Parathyroid adenoma (tissue), 2 donors: ENCODE measurements around the gene BFSP2.

ENCODE experiments used
- H2AFZ ChIP-seq: fragments of 300-600 bp; sonication (generic); one replicate; pipeline ENCODE4 v1.7.0; 2017; ENCODE audit warnings: antibody characterized with exemption, mild to moderate bottlenecking
- H3K27ac ChIP-seq: fragments of 300-600 bp; sonication (generic); one replicate; pipeline ENCODE4 v1.7.0; 2017
- H3K27me3 ChIP-seq: fragments of 300-600 bp; sonication (generic); one replicate; pipeline ENCODE4 v1.7.0; 2017; ENCODE audit warnings: low read length; ENCODE audit not compliant: control insufficient read depth, insufficient read depth
- H3K36me3 ChIP-seq: fragments of 300-600 bp; sonication (generic); one replicate; pipeline ENCODE4 v1.7.0; 2017; ENCODE audit warnings: low read length; ENCODE audit not compliant: control insufficient read depth, insufficient read depth
- H3K4me1 ChIP-seq: fragments of 300-600 bp; sonication (generic); one replicate; pipeline ENCODE4 v1.7.0; 2017; ENCODE audit warnings: control low read depth
- H3K4me2 ChIP-seq: fragments of 300-600 bp; sonication (generic); one replicate; pipeline ENCODE4 v1.7.0; 2017; ENCODE audit warnings: low read length
- H3K4me3 ChIP-seq: fragments of 300-600 bp; sonication (generic); one replicate; pipeline ENCODE4 v1.7.0; 2017; ENCODE audit warnings: low read depth, low read length
- H3K79me2 ChIP-seq: fragments of 300-600 bp; sonication (generic); one replicate; pipeline ENCODE4 v1.7.0; 2017; ENCODE audit warnings: control low read depth
- H3K9ac ChIP-seq: fragments of 300-600 bp; sonication (generic); one replicate; pipeline ENCODE4 v1.7.0; 2017; ENCODE audit warnings: mild to moderate bottlenecking
- H3K9me3 ChIP-seq: fragments of 300-600 bp; sonication (generic); one replicate; pipeline ENCODE4 v1.7.0; 2017; ENCODE audit warnings: low read length; ENCODE audit not compliant: control insufficient read depth
- TF ChIP-seq, protein P1 (sequence below): fragments of 300-600 bp; sonication (generic); IDR thresholded peaks from one replicate; pipeline ENCODE4 v1.7.0; 2017; ENCODE audit warnings: antibody characterized with exemption, mild to moderate bottlenecking
- donor health status: primary hyperparathyroidism.

The BFSP2 gene

DNA sequence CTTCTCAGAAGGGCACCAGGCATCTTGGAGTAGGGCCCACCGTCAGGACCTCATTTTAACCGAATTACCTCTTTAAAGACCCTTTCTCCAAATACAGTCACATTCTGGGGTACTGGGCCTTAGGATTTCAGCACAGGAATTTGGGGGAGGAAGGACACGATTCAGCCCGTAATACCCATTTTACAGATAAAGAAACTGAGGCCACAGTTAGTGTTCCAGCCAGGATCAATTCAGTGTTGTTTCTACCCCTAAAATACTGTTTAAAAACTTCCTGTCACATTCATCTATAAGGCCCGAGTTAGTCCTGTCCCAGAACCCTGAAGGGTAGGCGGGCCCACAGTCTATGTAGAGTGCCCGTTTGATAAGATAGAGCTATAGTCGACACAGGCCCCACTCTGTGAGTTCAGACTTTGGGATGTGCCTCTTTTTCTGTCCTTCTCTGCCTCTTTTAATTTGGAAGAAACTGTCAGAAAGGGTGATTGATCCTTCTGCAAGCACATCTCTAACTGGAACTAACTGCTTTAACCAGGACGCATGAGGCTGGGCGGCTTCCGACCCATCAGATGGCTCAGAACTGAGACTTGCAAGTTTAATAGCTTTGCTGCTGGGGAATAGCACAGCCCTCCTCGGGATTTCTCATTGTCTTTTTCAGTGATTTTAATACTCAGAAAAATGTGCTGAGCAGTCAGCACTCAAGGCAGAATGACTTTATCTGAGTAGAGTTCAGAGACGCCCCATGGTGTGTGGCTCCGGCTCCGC, 19.5 kb downstream of the BFSP2 start:
- TF ChIP-seq, protein P1, sequence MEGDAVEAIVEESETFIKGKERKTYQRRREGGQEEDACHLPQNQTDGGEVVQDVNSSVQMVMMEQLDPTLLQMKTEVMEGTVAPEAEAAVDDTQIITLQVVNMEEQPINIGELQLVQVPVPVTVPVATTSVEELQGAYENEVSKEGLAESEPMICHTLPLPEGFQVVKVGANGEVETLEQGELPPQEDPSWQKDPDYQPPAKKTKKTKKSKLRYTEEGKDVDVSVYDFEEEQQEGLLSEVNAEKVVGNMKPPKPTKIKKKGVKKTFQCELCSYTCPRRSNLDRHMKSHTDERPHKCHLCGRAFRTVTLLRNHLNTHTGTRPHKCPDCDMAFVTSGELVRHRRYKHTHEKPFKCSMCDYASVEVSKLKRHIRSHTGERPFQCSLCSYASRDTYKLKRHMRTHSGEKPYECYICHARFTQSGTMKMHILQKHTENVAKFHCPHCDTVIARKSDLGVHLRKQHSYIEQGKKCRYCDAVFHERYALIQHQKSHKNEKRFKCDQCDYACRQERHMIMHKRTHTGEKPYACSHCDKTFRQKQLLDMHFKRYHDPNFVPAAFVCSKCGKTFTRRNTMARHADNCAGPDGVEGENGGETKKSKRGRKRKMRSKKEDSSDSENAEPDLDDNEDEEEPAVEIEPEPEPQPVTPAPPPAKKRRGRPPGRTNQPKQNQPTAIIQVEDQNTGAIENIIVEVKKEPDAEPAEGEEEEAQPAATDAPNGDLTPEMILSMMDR = no peak
- H3K79me2 ChIP-seq = no peaks in the 10 kb centered on the region
- no peaks in the 10 kb centered on the region for H3K36me3 ChIP-seq
- H2AFZ ChIP-seq = no peak overlapping the region
- no peaks in the 10 kb centered on the region for H3K9me3 ChIP-seq
- no peak overlapping the region for H3K4me2 ChIP-seq
- H3K4me1 ChIP-seq = no peaks in the 10 kb centered on the region
- no peak overlapping the region for H3K4me3 ChIP-seq
- H3K9ac ChIP-seq = no peak overlapping the region
- no peak overlapping the region for H3K27ac ChIP-seq
- H3K27me3 ChIP-seq = no peaks in the 10 kb centered on the region

DNA sequence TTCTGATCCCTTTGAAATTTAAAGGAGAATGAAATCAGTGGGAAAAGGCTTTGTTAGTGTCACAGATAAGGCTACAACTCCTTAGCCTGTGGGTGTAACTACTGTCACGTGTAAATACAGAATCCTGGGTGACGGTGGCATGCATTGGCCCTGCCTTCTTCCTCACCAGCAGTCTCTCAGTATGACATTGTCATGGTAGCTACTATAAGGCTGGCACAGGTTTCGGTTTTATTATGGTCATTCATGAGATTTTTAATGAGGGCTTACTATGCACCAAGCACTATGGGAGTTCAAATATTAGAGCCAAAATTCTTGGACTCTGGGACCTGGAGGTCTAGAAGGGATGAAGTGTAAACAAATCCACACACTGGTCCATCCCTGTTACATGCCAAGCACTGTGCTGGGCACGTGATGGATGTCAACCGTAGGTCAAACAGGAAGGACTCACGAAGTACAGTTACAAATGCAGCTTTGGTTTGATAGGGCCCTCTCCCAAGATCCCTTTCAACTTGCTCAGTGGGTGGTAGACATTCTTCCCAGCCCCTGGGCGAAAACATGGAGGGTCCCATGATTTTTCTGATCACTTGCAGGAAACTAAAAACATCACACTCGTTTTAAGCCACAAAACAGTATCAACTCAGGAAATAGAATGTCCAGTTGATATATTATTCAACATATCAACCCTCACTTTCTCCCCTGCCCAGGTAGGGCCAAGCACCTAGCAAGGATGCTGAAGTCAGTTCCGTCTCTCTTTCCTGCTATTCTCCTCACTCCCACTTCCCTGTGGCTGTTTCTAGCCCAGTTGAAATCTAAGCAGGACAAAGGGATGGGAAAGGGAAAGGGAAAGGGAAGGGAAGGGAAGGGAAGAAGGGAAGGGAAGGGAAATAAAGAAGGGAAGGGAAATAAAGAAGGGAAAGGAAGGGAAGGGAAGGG, 25.3 kb downstream of the BFSP2 start:
- H3K4me3 ChIP-seq = no peak overlapping the region
- H3K4me2 ChIP-seq = no peak overlapping the region
- H2AFZ ChIP-seq = no peak overlapping the region
- no peaks in the 10 kb centered on the region for H3K79me2 ChIP-seq
- no peak overlapping the region for H3K27ac ChIP-seq
- TF ChIP-seq, protein P1 = no peak
- H3K36me3 ChIP-seq = no peaks in the 10 kb centered on the region
- no peaks in the 10 kb centered on the region for H3K4me1 ChIP-seq
- H3K9ac ChIP-seq = no peak overlapping the region
- no peaks in the 10 kb centered on the region for H3K9me3 ChIP-seq
- no peaks in the 10 kb centered on the region for H3K27me3 ChIP-seq

DNA sequence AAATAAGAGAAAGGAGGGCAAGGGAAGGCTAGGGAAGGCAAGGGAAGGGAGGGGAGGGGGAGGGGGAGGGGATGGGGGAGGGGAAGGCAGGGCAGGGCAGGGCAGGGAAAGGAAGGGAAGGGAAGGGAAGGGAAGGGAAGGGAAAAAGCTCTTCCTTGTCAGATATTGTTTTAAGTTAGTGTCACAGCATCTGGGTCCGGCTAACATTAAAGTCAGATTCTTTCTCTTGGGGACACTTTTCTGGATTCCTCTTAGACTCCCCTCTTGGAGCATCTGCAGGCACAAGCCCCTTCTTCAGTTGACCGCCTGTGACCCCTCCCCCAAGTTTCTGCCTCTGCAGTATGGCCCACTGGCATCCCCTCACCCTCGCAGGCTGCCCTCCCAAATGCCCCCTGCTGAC, 26.0 kb downstream of the BFSP2 start:
- Histone ChIP-seq H3K79me2 (no peaks in the 10 kb centered on the region), H3K4me1 (no peaks in the 10 kb centered on the region), H3K36me3 (no peaks in the 10 kb centered on the region), H3K9ac (no peak overlapping the region), H2AFZ (no peak overlapping the region), H3K27ac (no peak overlapping the region), H3K9me3 (no peaks in the 10 kb centered on the region), H3K27me3 (no peaks in the 10 kb centered on the region), H3K4me3 (no peak overlapping the region), H3K4me2 (no peak overlapping the region)
- TF ChIP-seq, protein P1 = no peak

DNA sequence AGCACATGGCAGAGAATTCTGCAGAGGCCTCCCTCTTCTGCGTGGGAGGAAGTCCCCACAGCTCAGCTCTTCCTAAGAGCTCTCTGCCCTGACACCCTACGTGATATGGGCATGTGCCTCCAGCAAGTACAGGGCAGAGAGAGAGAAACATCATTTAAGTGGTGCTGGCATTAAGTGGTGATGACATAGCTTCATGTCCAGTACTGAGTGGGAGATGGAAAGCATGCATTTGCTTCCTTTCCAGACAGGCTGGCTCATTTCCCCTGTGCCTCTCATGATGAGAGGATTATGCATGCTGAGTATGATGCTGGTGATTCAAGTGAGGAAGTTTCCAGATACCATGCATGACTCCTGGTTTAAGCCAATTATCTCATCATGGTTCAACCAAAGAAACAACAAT, 26.9 kb downstream of the BFSP2 start:
- Histone ChIP-seq H3K36me3 (no peaks in the 10 kb centered on the region), H3K27ac (no peak overlapping the region), H3K4me3 (no peak overlapping the region), H3K9me3 (no peaks in the 10 kb centered on the region), H2AFZ (no peak overlapping the region), H3K79me2 (no peaks in the 10 kb centered on the region), H3K27me3 (no peaks in the 10 kb centered on the region), H3K9ac (no peak overlapping the region), H3K4me1 (no peaks in the 10 kb centered on the region), H3K4me2 (no peak overlapping the region)
- TF ChIP-seq, protein P1 = no peak
